Tibial nerve (tissue), 3 donors: ENCODE data around the gene FGF1.

Experiments used
- CTCF ChIP-seq, 5 experiments: fragments of 200-600 bp in 3 of 5; fragments of 450-650 bp in 2 of 5; sonication (generic) in 3 of 5; IDR thresholded peaks; one replicate each; pipeline ENCODE4 v1.5.1; 2016 to 2019; ENCODE audit warnings: antibody characterized with exemption in 5 of 5, mild to moderate bottlenecking in 3 of 5, moderate library complexity in 2 of 5
- POLR2A ChIP-seq, 2 donors: fragments of 450-650 bp; IDR thresholded peaks; one replicate each; pipeline ENCODE4 v1.6.1; 2017; ENCODE audit warnings: antibody characterized with exemption in 2 of 2, mild to moderate bottlenecking in 2 of 2, moderate library complexity in 2 of 2

GRCh38 chr5:142717582-142718215 lies 31.8 kb upstream of the FGF1 start:
- TF ChIP-seq CTCF (IDR thresholded peaks at IDR 0.05) = peak; percentile 54 to 92 (median 73)
- TF ChIP-seq POLR2A (IDR thresholded peaks at IDR 0.05) = no peak
